Kidney epithelial cell (primary cell): ENCODE results near the gene RETREG1. TPM values are rescaled to one million over a fixed set of nuclear protein-coding genes. Genes with fewer than 3 reads are reported as not detected.

Experiments
- DNase-seq: peaks from one replicate; pipeline ENCODE4 v3.0.0-alpha.2; 2010; ENCODE audit warnings: low read depth
- H3K27me3 ChIP-seq: 2 replicates; pipeline ENCODE4 v1.6.0; 2011; ENCODE audit warnings: low read length; ENCODE audit not compliant: control insufficient read depth, insufficient read depth
- H3K36me3 ChIP-seq: 2 replicates; pipeline ENCODE4 v1.5.1; 2011; ENCODE audit warnings: low read length; ENCODE audit not compliant: control insufficient read depth, insufficient read depth
- H3K4me3 ChIP-seq: 2 replicates; pipeline ENCODE4 v1.5.1; 2011; ENCODE audit warnings: low read depth, mild to moderate bottlenecking, control low read depth, low read length
- total RNA-seq: library from RNA; depleted of rRNA; stranded (reverse); fragments of >200 nt; gene quantifications from 2 replicates; pipeline ENCODE4 v1.2.3, GENCODE V29; 2015
- TF ChIP-seq, protein P1 (sequence below): IDR thresholded peaks from 2 replicates; pipeline ENCODE4 v1.5.1; 2011; ENCODE audit warnings: mild to moderate bottlenecking, moderate library complexity, low read length, control low read depth, inconsistent platforms; ENCODE audit not compliant: insufficient read depth, poor library complexity, severe bottlenecking

Gene RETREG1
- total RNA-seq, 1 donor from 2014 or later: 14.8 TPM

DNA sequence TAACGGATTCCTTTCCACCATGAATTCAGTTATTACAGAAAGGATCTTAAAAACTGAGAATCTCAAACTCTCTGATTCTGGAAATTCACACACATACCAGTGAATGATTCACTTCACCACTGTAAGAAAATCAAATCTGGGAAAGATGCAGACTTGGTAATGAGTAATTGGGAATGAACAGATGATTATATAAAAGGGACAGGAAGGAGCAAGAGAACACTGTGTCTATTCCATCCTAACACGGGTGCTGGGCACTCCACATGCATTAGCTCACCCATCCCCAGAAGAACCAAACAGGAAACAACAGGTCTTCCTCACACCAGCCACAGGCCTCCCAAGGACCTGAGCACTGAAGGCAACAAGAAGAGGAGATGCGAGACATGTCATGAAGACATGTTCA is 76.4 kb downstream of the RETREG1 start:
- TF ChIP-seq, protein P1, sequence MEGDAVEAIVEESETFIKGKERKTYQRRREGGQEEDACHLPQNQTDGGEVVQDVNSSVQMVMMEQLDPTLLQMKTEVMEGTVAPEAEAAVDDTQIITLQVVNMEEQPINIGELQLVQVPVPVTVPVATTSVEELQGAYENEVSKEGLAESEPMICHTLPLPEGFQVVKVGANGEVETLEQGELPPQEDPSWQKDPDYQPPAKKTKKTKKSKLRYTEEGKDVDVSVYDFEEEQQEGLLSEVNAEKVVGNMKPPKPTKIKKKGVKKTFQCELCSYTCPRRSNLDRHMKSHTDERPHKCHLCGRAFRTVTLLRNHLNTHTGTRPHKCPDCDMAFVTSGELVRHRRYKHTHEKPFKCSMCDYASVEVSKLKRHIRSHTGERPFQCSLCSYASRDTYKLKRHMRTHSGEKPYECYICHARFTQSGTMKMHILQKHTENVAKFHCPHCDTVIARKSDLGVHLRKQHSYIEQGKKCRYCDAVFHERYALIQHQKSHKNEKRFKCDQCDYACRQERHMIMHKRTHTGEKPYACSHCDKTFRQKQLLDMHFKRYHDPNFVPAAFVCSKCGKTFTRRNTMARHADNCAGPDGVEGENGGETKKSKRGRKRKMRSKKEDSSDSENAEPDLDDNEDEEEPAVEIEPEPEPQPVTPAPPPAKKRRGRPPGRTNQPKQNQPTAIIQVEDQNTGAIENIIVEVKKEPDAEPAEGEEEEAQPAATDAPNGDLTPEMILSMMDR: no peak
- H3K27me3 ChIP-seq: no peaks in the 10 kb centered on the region
- peak; percentile 81 for DNase-seq
- H3K36me3 ChIP-seq: no peaks in the 10 kb centered on the region
- H3K4me3 ChIP-seq: no peak overlapping the region

DNA sequence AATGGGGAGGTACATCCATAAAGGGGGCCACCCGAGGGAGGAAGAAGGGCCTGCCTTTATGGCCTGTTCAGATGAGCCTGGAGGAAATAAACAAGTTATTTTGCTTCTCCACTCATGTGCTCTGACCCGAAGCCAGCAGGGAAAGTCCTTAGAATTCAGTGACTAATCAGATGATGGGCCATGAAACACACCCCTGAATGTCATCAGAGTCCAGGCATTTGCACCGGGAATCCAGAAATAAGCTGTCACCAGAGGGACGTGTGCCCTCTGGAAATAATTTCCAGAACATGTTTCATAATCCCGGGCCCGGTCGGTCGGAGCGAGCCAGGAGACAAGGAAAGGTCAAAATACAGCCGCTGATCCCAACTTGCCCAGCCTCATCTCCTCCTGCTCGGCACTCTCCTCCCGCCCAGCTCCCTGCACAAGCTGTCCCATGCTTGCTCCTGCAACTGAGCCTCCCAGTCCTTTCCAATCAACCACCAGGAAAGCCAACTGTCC is 77.6 kb downstream of the RETREG1 start:
- TF ChIP-seq, protein P1: no peak
- H3K36me3 ChIP-seq: no peaks in the 10 kb centered on the region
- H3K4me3 ChIP-seq: no peak overlapping the region
- H3K27me3 ChIP-seq: no peaks in the 10 kb centered on the region
- DNase-seq: peak; percentile 92

DNA sequence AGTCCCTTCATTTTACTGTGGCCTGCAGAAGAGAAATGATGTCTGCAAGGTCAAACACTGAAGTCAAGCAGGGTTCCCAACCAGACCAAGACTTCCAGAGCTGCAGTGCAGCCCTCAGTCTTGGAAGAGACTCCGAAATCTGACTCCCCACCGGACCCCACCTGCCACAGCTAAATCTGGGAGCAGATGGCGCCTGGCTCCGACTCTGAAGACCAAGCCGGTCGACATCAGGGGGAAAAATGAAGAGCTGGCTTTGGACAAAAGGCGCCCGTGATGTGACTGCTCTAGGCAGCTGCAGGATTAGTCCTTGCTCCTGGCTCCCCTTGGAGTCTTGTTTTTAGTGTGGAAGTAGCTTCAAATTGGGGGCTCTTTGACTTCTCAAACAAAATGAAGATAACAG is 78.8 kb downstream of the RETREG1 start:
- Histone ChIP-seq H3K36me3 (no peaks in the 10 kb centered on the region), H3K4me3 (no peak overlapping the region), H3K27me3 (no peaks in the 10 kb centered on the region)
- no peak for DNase-seq
- TF ChIP-seq, protein P1: no peak

DNA sequence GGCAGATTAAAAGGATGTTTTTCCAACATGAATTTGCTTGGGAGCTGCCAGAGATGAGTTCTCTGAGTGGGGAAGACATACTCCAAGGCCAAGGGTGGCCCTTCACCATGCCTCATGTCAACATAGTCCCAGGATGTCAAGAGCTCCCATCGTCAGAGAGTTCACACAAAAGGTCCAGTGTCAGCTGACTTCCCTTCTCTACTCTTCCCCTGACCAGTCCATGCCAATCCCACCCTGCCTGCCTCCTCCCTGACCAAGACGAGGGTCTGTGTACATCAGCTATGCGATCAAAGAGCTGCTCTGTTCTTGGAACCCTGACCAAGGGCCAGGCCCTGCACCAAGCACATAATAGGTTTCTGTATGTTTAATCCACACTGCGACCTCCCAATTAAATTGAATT is 80.0 kb downstream of the RETREG1 start:
- H3K36me3 ChIP-seq: no peaks in the 10 kb centered on the region
- TF ChIP-seq, protein P1: no peak
- H3K27me3 ChIP-seq: no peaks in the 10 kb centered on the region
- no peak overlapping the region for H3K4me3 ChIP-seq
- DNase-seq: no peak

DNA sequence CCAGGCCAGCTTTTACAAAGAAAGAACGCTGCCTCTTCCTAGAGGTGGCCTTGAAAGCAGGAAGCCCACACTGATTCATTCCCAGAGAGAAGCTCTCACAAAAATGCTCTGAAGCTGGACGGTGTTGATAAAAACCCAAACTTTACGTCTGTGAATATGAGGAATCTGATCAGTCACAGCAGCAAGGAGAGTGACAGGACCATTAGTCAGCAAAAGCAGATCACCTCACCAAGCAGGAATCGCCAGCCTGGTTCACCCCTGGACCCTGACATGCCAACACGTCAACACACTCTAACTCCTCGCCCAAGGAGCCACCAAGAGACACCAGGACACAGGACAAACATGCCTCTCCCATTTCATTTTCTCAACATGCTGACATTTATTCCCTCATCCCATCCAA is 80.6 kb downstream of the RETREG1 start:
- TF ChIP-seq, protein P1: no peak
- H3K27me3 ChIP-seq: no peaks in the 10 kb centered on the region
- DNase-seq: peak; percentile 54
- H3K4me3 ChIP-seq: no peak overlapping the region
- no peaks in the 10 kb centered on the region for H3K36me3 ChIP-seq

DNA sequence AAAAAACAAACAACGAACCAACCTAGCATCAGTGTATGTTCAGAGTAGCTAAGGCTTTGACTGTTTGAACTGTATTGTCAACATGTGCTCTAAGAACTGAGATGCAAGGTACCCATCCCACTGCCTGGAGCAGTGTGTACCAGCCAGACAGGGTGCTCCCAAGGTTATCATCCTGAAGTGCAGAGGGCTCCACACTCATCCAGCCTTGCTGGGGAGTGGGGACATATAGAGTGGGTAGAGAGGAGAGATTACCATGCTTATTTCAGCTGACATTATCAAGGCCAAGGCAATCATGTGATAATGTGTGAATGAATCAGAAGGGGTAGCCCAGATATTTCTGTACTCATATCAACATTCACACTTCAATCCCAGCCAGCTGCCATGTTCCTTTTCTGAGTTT is 82.5 kb downstream of the RETREG1 start:
- TF ChIP-seq, protein P1: no peak
- DNase-seq: no peak
- no peak overlapping the region for H3K4me3 ChIP-seq
- no peaks in the 10 kb centered on the region for H3K27me3 ChIP-seq
- no peaks in the 10 kb centered on the region for H3K36me3 ChIP-seq
